GM21529 (cell line): ENCODE measurements around the gene TAF5.
"Not testable (repeated sequence)": the region's sequence is repeated elsewhere in the genome, so short reads cannot be mapped to it uniquely, and the experiment has no call there.

ENCODE experiments used
- ATAC-seq: cut with Tn5 transposase; IDR thresholded peaks from one replicate; pipeline ENCODE4 v1.9.1; 2021; ENCODE audit not compliant: unreplicated experiment

The TAF5 gene

GRCh38 chr10:103397191-103397825 is 29.5 kb downstream of the TAF5 start:
- no peak for ATAC-seq

- ATAC-seq: no peak
Measured at GRCh38 chr10:103413564-103413963, 45.8 kb downstream of the TAF5 start.

- ATAC-seq: no peak
Measured at GRCh38 chr10:103415581-103415980, 47.8 kb downstream of the TAF5 start.

- ATAC-seq: no peak
Measured at GRCh38 chr10:103416436-103417147, 48.8 kb downstream of the TAF5 start.

GRCh38 chr10:103417148-103417469 is 49.3 kb downstream of the TAF5 start:
- not testable (repeated sequence) for ATAC-seq

- ATAC-seq: no peak
Measured at GRCh38 chr10:103417601-103418000, 49.8 kb downstream of the TAF5 start.

- ATAC-seq: no peak
Measured at GRCh38 chr10:103419101-103419500, 51.3 kb downstream of the TAF5 start.

GRCh38 chr10:103423748-103424147 is 56.0 kb downstream of the TAF5 start:
- no peak for ATAC-seq

- no peak for ATAC-seq
Measured at GRCh38 chr10:103427866-103428265, 60.1 kb downstream of the TAF5 start.

GRCh38 chr10:103428989-103429643 is 61.3 kb downstream of the TAF5 start:
- ATAC-seq: no peak

- no peak for ATAC-seq
Measured at GRCh38 chr10:103429647-103430046, 61.9 kb downstream of the TAF5 start.

- ATAC-seq: no peak
Measured at GRCh38 chr10:103431902-103432301, 64.1 kb downstream of the TAF5 start.

- no peak for ATAC-seq
Measured at GRCh38 chr10:103433858-103434257, 66.1 kb downstream of the TAF5 start.
